G401.6 (cell line): ENCODE measurements around the gene KRT74.

Experiments
- FAIRE-seq: peaks from 2 replicates; lab custom pipeline; 2012; peaks lifted over from hg19 to GRCh38; lab: Jason Lieb, UNC

The KRT74 gene

DNA sequence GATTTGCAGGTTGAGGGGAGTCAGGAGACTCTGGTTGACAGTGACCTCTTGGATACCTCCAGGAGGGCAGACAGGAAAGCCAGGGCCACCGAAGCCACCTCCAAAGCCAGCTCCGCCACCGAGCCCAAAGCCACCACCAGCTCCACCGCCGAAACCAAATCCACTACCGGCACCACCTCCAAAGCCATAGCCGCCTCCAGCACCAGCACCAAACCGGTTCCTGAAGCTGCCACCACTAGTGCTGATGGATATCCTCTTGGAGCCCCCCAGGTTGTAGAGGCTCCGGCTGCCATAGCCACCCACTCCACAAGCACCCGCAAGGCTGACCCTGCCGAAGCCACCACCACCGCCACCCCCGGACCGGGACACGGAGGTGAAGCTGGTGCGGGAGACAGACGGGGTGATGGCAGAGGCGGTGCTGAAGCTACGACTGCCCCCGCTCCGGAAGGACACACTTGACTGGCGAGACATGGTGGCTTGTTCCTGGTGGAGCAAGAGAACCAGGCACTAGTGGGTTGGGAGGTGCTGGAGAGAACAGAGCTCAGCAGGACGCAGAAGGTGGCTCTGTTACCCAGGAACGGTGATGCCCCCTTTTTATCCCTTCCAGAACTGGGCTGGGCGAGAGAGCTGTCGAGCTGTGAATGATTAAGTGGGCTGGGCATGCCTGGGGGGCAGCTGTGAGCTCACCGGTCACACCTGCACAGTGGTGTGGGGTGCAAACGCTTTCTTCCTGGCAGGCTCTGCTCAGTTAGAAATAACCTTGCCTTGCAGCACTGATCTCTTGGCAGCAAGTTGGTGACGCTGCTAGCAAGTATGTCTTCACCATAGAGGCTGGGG, 53.6 kb downstream of the KRT74 start, which contains the start of gene KRT5:
TSS of gene KRT5 (minus strand) at position 569 of the 837 bp plus-strand sequence. CDS start at position 471, 98 bp downstream.
- no peak for FAIRE-seq

DNA sequence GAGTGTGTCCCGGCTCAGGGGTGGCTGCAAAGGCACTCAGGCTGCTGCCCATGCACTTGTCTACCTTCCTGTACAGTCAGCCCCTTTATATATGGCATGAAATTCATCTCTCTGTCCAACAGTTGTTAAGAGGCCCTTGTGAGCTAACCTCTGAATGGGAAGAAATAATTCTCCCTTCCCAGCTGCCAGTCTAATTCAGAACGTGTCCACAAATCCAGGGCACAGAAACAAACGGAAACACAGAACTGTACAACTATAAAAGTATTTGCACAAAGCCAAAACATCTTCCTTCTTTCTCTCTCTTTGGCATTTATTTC, 54.3 kb downstream of the KRT74 start:
- FAIRE-seq: no peak

DNA sequence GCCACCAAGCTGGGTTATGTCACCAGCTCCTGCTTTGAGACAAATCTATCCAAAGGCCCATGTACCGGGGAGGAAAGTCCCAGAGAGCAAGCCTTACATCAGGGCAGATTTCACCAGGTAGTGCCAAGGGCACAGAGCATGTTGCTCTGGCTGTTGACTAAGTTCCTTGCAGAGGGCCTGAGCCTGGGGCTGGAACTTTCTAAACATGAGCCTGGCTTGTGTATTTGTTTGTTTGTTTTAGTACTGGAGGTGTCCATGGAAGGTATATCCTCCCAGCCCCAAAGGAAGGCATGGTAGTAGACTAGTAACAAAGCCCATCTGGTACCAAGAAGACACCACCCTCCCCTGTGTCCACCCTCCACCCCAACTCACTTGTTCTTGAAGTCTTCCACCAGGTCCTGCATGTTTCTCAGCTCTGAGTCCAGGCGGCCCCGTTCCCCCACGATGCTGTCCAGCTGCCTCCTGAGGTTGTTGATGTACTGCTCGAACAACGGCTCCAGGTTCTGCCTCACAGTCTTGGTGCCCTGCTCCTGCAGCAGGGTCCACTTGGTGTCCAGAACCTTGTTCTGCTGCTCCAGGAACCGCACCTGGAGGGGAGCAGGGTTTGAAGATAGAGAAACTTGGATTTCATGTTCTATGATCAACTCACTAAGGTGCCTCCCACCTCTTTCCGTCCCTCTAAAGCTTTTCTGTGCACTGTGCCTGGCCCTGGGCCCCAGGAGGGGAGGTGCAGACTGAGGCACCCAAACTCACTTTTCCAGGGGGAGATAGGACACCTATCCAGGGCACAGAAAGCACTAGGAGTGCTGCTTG, 54.9 kb downstream of the KRT74 start:
- no peak for FAIRE-seq

DNA sequence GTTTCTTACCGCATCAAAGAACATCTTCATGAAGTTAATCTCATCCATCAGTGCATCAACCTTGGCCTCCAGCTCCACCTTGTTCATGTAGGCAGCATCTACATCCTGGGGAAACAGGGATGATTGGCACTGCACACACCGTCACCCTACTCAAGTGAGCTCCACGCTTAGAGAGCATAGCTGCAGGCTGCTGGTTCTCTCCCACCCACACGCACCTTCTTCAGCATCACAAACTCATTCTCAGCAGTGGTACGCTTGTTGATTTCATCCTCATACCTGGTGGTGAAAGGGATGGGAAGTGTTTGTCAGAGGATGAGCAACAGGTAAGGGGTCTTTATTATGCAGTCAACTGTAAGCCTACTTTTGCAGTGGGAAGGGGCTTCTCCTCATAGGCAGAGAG, 55.8 kb downstream of the KRT74 start:
- FAIRE-seq: no peak

DNA sequence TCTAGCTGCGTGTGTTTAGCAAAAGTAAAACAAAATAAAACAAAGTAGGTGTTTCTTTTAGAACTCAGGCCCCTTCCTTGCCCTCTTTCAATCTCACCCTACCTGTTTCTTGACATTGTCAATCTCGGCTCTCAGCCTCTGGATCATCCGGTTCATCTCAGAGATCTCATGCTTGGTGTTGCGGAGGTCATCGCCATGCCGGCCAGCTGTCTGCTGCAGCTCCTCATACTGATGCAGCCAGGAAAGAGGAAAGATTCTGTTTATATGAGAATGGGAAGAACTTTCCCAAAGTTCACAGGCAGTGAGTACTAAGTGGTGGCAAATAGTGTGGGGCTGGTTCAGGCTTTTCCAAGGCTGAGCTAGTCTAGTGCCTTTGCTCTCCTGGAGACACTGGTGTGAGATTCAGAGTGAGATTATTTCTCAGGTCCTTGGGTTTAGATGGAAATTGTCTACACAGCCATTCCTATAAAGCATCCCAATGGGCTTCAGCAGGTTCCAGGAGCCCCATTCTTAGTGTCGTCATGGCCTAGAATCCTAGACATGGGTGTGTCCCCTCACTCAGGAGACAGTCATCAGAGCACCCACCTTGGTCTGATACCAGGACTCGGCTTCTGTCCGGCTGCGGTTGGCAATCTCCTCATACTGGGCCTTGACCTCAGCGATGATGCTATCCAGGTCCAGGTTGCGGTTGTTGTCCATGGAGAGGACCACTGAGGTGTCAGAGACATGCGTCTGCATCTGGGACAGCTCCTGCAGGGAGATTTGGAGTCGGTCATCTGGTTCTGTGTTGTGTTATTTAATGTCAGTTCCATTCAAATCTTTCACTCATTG, 56.4 kb downstream of the KRT74 start:
- no peak for FAIRE-seq

DNA sequence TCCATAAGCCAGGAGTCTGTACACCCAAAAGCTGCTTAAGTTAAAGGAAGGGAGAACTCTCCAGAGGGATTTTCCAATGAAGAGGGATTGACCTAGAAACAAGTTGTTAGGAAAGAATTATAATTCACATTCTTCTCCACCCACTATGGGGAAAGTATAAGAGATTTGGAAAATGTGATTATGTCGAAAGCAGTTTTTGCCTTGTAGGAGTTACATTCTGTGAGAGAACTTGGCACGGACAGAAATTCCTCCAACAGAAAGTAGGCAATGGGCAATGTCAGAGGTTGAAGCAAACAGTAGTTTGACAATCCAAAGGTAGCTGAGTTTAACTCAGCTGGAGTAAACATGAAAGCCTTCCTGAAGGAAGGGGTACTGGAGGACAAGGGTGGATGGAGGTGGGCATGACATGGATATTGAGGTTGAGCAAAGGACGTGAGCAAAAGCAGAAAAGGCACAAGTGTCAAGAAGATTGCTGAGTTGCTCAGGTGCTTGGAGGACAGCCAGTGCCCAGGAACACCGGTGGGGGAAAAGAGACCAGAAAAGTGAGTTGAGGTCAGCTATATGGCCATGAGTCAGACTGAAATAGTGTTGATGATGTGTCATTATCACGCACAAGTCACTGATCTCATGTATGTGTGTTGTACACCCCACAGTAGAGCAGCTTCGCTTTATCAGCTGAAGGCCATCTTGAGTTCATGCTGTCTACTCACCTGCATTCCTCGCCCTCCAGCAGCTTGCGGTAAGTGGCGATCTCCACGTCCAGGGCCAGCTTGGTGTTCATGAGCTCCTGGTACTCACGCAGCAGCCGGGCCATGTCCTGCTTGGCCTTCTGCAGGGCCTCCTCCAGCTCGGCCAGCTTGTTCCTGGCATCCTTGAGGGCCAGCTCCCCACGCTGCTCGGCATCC, 57.5 kb downstream of the KRT74 start:
- FAIRE-seq: no peak
